ENCODE measurements around the gene GIMAP2.

Gene GIMAP2

DNA sequence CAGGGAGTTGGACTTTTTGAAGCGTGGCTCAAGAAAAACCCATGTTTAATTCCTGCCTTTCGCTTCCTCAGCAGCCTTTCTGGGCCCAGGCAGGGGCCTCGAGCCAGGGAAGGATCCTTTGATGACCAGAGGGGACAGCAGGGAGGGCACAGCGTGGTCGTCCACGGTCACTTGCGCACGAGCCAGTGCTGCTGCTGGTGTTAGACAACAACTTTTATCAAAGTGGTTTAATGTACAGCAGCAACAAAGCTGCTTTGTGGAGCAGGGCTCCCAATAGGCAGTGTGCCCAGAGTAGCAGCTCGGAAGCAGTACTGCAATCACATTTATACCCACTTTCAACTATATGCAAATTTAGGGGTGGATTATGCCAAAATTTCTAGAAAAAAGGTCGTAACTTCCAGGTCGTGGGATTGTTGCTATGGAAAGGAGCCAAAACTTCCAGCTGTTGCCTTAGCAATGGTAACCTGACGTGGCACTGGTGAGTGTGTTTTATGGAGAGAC, 37.0 kb downstream of the GIMAP2 start:
- in situ Hi-C loops (cut with HindIII; ENCODE audit: low pct_ligation_motif_present, low pct_unique_long_range_greater_than_20kb, low sequenced_read_pairs) = no loop called here
- no peak for DNase-seq

DNA sequence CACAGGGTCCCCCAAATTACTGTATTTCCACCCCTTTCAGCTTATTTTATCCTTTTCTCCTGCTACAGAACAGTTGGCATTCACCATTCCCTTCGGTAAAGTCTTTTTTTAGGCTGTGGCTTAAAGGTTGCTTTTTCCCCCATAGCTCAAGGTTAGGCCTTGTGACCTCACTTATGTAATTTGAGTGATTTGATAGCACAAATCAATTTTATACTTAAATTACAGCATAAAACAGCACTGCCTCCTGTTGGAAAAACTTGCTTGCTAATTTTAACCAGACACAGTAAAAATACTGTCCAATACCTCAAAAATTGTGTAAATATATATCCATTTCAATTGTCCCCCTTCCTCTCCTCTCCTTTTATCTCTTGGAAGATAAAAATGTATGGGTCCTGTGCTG, 38.0 kb downstream of the GIMAP2 start:
- in situ Hi-C loops (cut with HindIII; ENCODE audit: low pct_ligation_motif_present, low pct_unique_long_range_greater_than_20kb, low sequenced_read_pairs) = no loop called here
- DNase-seq = no peak

DNA sequence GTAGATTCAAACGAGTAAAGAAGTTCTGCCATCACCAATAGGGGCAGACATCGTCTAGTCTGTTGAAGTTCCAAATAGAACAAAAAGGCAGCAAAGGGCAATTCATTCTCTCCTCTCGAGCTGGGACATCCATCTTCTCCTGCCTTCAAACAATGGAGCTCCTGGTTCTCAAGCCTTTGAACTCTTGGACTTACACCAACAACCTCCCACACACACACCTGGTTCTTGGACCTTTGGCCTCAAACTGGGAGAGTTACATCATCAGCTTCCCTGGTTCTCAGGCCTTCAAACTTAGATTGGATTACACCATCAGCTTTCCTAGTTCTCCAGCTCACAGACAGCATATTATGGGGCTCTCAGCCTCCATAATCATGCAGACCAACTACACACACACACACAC, 41.9 kb downstream of the GIMAP2 start:
- in situ Hi-C loops (cut with HindIII; ENCODE audit: low pct_ligation_motif_present, low pct_unique_long_range_greater_than_20kb, low sequenced_read_pairs) = no loop called here
- DNase-seq = no peak

DNA sequence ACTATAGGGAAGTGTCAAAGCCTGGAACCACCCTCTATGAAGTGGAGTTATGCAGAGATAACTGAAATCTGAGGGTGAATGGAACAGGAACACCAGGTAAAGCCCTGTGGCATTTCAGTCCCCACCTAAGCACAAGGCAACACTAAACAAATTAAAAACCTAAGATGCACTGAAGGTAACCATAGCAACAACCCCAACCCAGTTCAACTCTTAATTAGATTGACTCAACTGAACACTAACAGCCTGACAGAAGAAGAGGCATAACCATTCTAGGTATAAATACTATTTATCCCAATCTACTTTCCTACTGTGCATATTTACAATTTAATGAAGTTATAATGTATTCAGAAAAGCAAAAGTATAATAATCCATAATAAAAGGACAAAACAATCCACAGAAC, 42.5 kb downstream of the GIMAP2 start:
- in situ Hi-C loops (cut with HindIII; ENCODE audit: low pct_ligation_motif_present, low pct_unique_long_range_greater_than_20kb, low sequenced_read_pairs) = no loop called here
- DNase-seq = no peak

DNA sequence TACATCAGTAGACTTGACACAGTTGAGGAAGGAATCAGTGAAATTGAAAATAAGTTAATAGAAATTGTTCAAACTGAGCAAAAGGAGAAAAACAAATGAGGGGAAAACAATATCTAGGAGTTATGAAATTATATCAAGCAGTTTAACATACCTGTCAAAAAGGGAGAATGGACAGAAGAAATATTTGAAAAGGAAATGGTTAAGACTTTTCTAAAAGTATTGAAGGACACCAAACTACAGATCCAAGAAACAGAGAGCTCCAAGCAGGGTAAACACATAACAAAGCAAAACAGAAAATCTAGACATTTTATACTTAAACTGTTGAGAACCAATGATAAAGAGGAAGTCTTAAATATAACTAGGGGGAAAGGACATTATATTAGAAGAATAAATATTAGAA, 43.1 kb downstream of the GIMAP2 start:
- in situ Hi-C loops (cut with HindIII; ENCODE audit: low pct_ligation_motif_present, low pct_unique_long_range_greater_than_20kb, low sequenced_read_pairs) = no loop called here
- no peak for DNase-seq

DNA sequence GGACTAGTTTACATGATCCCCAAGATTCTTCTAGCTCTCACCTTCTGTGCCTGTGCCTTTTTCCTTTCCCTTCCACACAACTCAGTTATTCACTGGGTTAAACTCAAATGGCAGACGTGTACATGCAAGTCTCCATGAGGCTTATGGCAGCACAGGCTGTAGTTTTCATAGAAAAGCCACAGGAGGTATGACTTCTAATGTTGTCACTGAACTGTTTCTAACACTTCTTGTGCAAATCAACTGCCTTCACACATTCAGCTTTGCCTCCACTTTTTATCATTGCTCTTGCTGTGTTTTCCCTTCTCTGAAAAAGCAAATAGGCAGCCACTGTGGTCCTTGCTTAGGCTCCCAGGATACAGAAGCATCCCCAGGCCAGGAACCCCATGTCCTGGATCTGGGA, 46.4 kb downstream of the GIMAP2 start:
- no peak for DNase-seq
- in situ Hi-C loops (cut with HindIII; ENCODE audit: low pct_ligation_motif_present, low pct_unique_long_range_greater_than_20kb, low sequenced_read_pairs) = no loop called here

- in situ Hi-C loops (cut with HindIII; ENCODE audit: low pct_ligation_motif_present, low pct_unique_long_range_greater_than_20kb, low sequenced_read_pairs) = no loop called here
- DNase-seq = no peak
Observed at GRCh38 chr7:150732786-150733481, 47.4 kb downstream of the GIMAP2 start.

GRCh38 chr7:150733482-150734095, 48.1 kb downstream of the GIMAP2 start:
- in situ Hi-C loops (cut with HindIII; ENCODE audit: low pct_ligation_motif_present, low pct_unique_long_range_greater_than_20kb, low sequenced_read_pairs) = no loop called here
- no peak for DNase-seq

- in situ Hi-C loops (cut with HindIII; ENCODE audit: low pct_ligation_motif_present, low pct_unique_long_range_greater_than_20kb, low sequenced_read_pairs) = no loop called here
- DNase-seq = no peak
Observed at GRCh38 chr7:150734254-150734653, 48.7 kb downstream of the GIMAP2 start.

GRCh38 chr7:150735596-150736358, 50.3 kb downstream of the GIMAP2 start:
- in situ Hi-C loops (cut with HindIII; ENCODE audit: low pct_ligation_motif_present, low pct_unique_long_range_greater_than_20kb, low sequenced_read_pairs) = no loop called here
- DNase-seq = no peak

- in situ Hi-C loops (cut with HindIII; ENCODE audit: low pct_ligation_motif_present, low pct_unique_long_range_greater_than_20kb, low sequenced_read_pairs) = no loop called here
- DNase-seq = no peak
Observed at GRCh38 chr7:150736864-150737263, 51.4 kb downstream of the GIMAP2 start.

- in situ Hi-C loops (cut with HindIII; ENCODE audit: low pct_ligation_motif_present, low pct_unique_long_range_greater_than_20kb, low sequenced_read_pairs) = no loop called here
- no peak for DNase-seq
Observed at GRCh38 chr7:150737265-150738055, 52.0 kb downstream of the GIMAP2 start, which contains the start of gene GIMAP5. Gene GIMAP5, plus strand, starts transcription at chr7:150737418. Its CDS starts 3,467 bp downstream, at chr7:150740885.

- in situ Hi-C loops (cut with HindIII; ENCODE audit: low pct_ligation_motif_present, low pct_unique_long_range_greater_than_20kb, low sequenced_read_pairs) = no loop called here
- DNase-seq = no peak
Observed at GRCh38 chr7:150738092-150738491, 52.6 kb downstream of the GIMAP2 start.

GRCh38 chr7:150738591-150739001, 53.1 kb downstream of the GIMAP2 start:
- in situ Hi-C loops (cut with HindIII; ENCODE audit: low pct_ligation_motif_present, low pct_unique_long_range_greater_than_20kb, low sequenced_read_pairs) = no loop called here
- DNase-seq = no peak

GRCh38 chr7:150739033-150739432, 53.5 kb downstream of the GIMAP2 start:
- DNase-seq = no peak
- in situ Hi-C loops (cut with HindIII; ENCODE audit: low pct_ligation_motif_present, low pct_unique_long_range_greater_than_20kb, low sequenced_read_pairs) = no loop called here

- no peak for DNase-seq
- in situ Hi-C loops (cut with HindIII; ENCODE audit: low pct_ligation_motif_present, low pct_unique_long_range_greater_than_20kb, low sequenced_read_pairs) = no loop called here
Observed at GRCh38 chr7:150740053-150740452, 54.5 kb downstream of the GIMAP2 start.

GRCh38 chr7:150742286-150742968, 56.9 kb downstream of the GIMAP2 start:
- DNase-seq = no peak
- in situ Hi-C loops (cut with HindIII; ENCODE audit: low pct_ligation_motif_present, low pct_unique_long_range_greater_than_20kb, low sequenced_read_pairs) = no loop called here

Measured in ACHN (cell line).